CD14-positive monocyte (primary cell): ENCODE results near the gene FTH1. TPM values are rescaled to one million over a fixed set of nuclear protein-coding genes. Genes with fewer than 3 reads are reported as not detected.
A peak's percentile ranks its signal among the peaks of the same experiment; 100 is the strongest.

Experiments
- DNase-seq, 3 donors: peaks; one replicate each; pipeline ENCODE4 v3.0.0-alpha.2; 2011 to 2022
- H2AFZ ChIP-seq: 2 replicates; pipeline ENCODE4 v1.6.0; 2012; ENCODE audit warnings: mild to moderate bottlenecking, low read depth, low read length, inconsistent platforms; ENCODE audit not compliant: insufficient read depth, poor library complexity, severe bottlenecking
- H3K27ac ChIP-seq, 2 donors: 1 replicate in 1 of 2; 2 replicates in 1 of 2; pipeline ENCODE4 v1.5.1; 2012 to 2013; ENCODE audit warnings: low read length in 2 of 2, control low read depth in 1 of 2, inconsistent platforms in 1 of 2, low read depth in 1 of 2, mild to moderate bottlenecking in 1 of 2
- H3K27me3 ChIP-seq, 2 donors: one replicate each; pipeline versions ENCODE4 v1.6.0 to v1.6.1; 2011 to 2013; ENCODE audit warnings: low read length in 2 of 2; ENCODE audit not compliant: control insufficient read depth in 2 of 2, insufficient read depth in 2 of 2
- H3K36me3 ChIP-seq, 2 donors: replicated peaks in 1 of 2; 1 replicate in 1 of 2; 2 replicates in 1 of 2; pipeline versions ENCODE4 v1.5.1 to v1.6.1; 2012 to 2013; ENCODE audit warnings: low read length in 2 of 2, control low read depth in 1 of 2, inconsistent platforms in 1 of 2, mild to moderate bottlenecking in 1 of 2; ENCODE audit not compliant: insufficient read depth in 2 of 2, control insufficient read depth in 1 of 2
- H3K4me1 ChIP-seq, 2 donors: 1 replicate in 1 of 2; 2 replicates in 1 of 2; pipeline versions ENCODE4 v1.5.1 to v1.6.1; 2012 to 2013; ENCODE audit warnings: low read length in 2 of 2, control low read depth in 1 of 2, inconsistent platforms in 1 of 2, mild to moderate bottlenecking in 1 of 2, moderate library complexity in 1 of 2; ENCODE audit not compliant: insufficient read depth in 2 of 2, control insufficient read depth in 1 of 2
- H3K4me2 ChIP-seq: replicated peaks from 2 replicates; pipeline ENCODE3; 2012; ENCODE audit warnings: low read length, moderate library complexity, mild to moderate bottlenecking; ENCODE audit not compliant: poor library complexity, severe bottlenecking; ENCODE audit errors: extremely low read depth
- H3K4me3 ChIP-seq, 3 experiments: fragments of 200-600 bp in 1 of 3; sonication (generic) in 1 of 3; replicated peaks in 1 of 3; 1 replicate in 2 of 3; 2 replicates in 1 of 3; pipeline ENCODE4 v1.5.1; 2011 to 2013; ENCODE audit warnings: low read length in 3 of 3, mild to moderate bottlenecking in 3 of 3, control low read depth in 2 of 3, low read depth in 2 of 3, inconsistent platforms in 1 of 3, moderate library complexity in 1 of 3
- H3K79me2 ChIP-seq: 2 replicates; pipeline ENCODE4 v1.6.0; 2012; ENCODE audit warnings: mild to moderate bottlenecking, control low read depth, inconsistent platforms, low read length, moderate library complexity; ENCODE audit not compliant: insufficient read depth
- H3K9ac ChIP-seq: 2 replicates; pipeline ENCODE4 v1.6.0; 2017; ENCODE audit warnings: low read length, mild to moderate bottlenecking; ENCODE audit not compliant: insufficient read depth, poor library complexity, severe bottlenecking
- H3K9me3 ChIP-seq, 2 donors: replicated peaks in 1 of 2; 1 replicate in 1 of 2; 2 replicates in 1 of 2; pipeline versions ENCODE4 v1.5.1 to v1.6.1; 2012 to 2013; ENCODE audit warnings: low read length in 2 of 2, control low read depth in 1 of 2; ENCODE audit not compliant: control insufficient read depth in 1 of 2, insufficient read depth in 1 of 2
- H4K20me1 ChIP-seq: 2 replicates; pipeline ENCODE4 v1.6.0; 2012; ENCODE audit warnings: mild to moderate bottlenecking, low read length, control low read depth, moderate library complexity; ENCODE audit not compliant: insufficient read depth
- H3K27ac Mint-ChIP-seq, 7 donors: one replicate each; pipeline ENCODE4 v1.8.0; 2020; ENCODE audit warnings: mild to moderate bottlenecking in 7 of 7, mixed read lengths in 7 of 7, moderate library complexity in 6 of 7, inconsistent platforms in 2 of 7
- H3K27me3 Mint-ChIP-seq, 3 donors: one replicate each; pipeline ENCODE4 v1.8.0; 2021 to 2022; ENCODE audit warnings: low read depth in 3 of 3, mild to moderate bottlenecking in 3 of 3, mixed read lengths in 3 of 3, moderate library complexity in 3 of 3, inconsistent platforms in 1 of 3
- H3K36me3 Mint-ChIP-seq, 2 donors: one replicate each; pipeline ENCODE4 v1.8.0; 2020; ENCODE audit warnings: mixed read lengths in 2 of 2, inconsistent platforms in 1 of 2, mild to moderate bottlenecking in 1 of 2
- H3K4me1 Mint-ChIP-seq: one replicate; pipeline ENCODE4 v1.8.0; 2020; ENCODE audit warnings: mild to moderate bottlenecking, mixed read lengths
- H3K4me3 Mint-ChIP-seq, 2 donors: one replicate each; pipeline ENCODE4 v1.8.0; 2020; ENCODE audit warnings: mild to moderate bottlenecking in 2 of 2, mixed read lengths in 2 of 2, moderate library complexity in 1 of 2
- H3K9me3 Mint-ChIP-seq, 7 donors: one replicate each; pipeline ENCODE4 v1.8.0; 2020 to 2022; ENCODE audit warnings: mixed read lengths in 7 of 7, mild to moderate bottlenecking in 6 of 7, moderate library complexity in 6 of 7, inconsistent platforms in 2 of 7
- WGBS: methylation state at CpG from one replicate; pipeline ENCODE4 v1.1.5; 2013; ENCODE audit warnings: missing lambda C conversion rate; ENCODE audit not compliant: insufficient coverage; 5-methylcytosine and 5-hydroxymethylcytosine counted together
- intact Hi-C, 2 donors: fragments of 100-400 bp; cut with micrococcal nuclease; formaldehyde crosslinking; loops; one replicate each; pipeline versions ENCODE4 v1.15.0 to v1.15.1; 2023
- polyA plus RNA-seq, 3 donors: library from polyadenylated mRNA; depleted of rRNA in 1 of 3; unstranded in 2 of 3; stranded (reverse) in 1 of 3; fragments of 300-500 nt in 2 of 3; fragments of >200 nt in 1 of 3; fragmentation: Illumina TruSeq in 2 of 3; gene quantifications; 1 replicate in 2 of 3; 2 replicates in 1 of 3; pipeline ENCODE4 v1.2.3, GENCODE V29; 2012 to 2021
- TF ChIP-seq, protein P1 (sequence below): fragments of 200-600 bp; IDR thresholded peaks from one replicate; pipeline ENCODE4 v1.8.0; 2022; ENCODE audit warnings: antibody characterized with exemption, mild to moderate bottlenecking

FTH1 gene
- polyA plus RNA-seq, 3 donors, result 8,968 to 15,394 (median 11,239) TPM

DNA sequence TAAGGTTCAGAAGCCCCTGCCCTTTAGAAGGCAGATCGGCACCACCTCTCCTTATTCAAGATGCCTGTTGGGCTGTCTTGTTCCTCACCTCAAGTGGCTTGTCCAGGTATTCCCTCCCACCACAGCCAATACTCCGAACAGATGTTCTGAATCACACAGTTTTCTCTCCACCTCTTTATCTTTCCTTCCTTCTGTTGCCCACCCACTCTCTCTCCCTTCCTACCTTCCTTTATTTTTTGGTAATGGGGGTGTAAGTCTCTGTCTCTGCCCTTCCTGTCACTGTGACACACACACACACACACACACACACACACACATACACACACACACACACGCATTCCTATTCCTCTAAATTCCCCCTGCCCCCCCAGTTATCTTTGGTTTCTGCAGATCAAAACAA lies 8.8 kb downstream of the FTH1 start:
- TF ChIP-seq, protein P1, sequence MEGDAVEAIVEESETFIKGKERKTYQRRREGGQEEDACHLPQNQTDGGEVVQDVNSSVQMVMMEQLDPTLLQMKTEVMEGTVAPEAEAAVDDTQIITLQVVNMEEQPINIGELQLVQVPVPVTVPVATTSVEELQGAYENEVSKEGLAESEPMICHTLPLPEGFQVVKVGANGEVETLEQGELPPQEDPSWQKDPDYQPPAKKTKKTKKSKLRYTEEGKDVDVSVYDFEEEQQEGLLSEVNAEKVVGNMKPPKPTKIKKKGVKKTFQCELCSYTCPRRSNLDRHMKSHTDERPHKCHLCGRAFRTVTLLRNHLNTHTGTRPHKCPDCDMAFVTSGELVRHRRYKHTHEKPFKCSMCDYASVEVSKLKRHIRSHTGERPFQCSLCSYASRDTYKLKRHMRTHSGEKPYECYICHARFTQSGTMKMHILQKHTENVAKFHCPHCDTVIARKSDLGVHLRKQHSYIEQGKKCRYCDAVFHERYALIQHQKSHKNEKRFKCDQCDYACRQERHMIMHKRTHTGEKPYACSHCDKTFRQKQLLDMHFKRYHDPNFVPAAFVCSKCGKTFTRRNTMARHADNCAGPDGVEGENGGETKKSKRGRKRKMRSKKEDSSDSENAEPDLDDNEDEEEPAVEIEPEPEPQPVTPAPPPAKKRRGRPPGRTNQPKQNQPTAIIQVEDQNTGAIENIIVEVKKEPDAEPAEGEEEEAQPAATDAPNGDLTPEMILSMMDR, result no peak
- H3K27ac Mint-ChIP-seq, result peak overlapping the region in 3 of 7 donors; percentile 63 to 76 (median 73)
- no peak for DNase-seq
- intact Hi-C loops, result loop anchor here in 1 of 2 donors (5.0 kb wide), 1 partner anchor 151 kb away; no protein-coding TSS in a partner anchor
- Histone ChIP-seq H3K9ac (no peak overlapping the region), H2AFZ (no peak overlapping the region), H3K4me2 (no peak overlapping the region), H3K27me3 (no peaks in the 10 kb centered on the region), H3K4me3 (no peak overlapping the region), H3K27ac (no peak overlapping the region), H3K9me3 (no peaks in the 10 kb centered on the region), H3K36me3 (peaks cover 18 to 42% of the 10 kb centered on the region in 2 donors), H4K20me1 (peaks cover 23% of the 10 kb centered on the region), H3K79me2 (peaks cover 20% of the 10 kb centered on the region), H3K4me1 (peaks cover 62 to 85% of the 10 kb centered on the region in 2 donors)
- H3K36me3 Mint-ChIP-seq, result peaks cover 55 to 75% of the 10 kb centered on the region in 2 donors
- no peak overlapping the region for H3K4me3 Mint-ChIP-seq
- H3K9me3 Mint-ChIP-seq, result peaks cover 0 to 3% (median 0%) of the 10 kb centered on the region in 7 donors
- H3K4me1 Mint-ChIP-seq, result peaks cover 77% of the 10 kb centered on the region
- peaks cover 0 to 19% (median 0%) of the 10 kb centered on the region in 3 donors for H3K27me3 Mint-ChIP-seq
- WGBS, result 60% methylated on average over 2 of the region's 3 CpGs

DNA sequence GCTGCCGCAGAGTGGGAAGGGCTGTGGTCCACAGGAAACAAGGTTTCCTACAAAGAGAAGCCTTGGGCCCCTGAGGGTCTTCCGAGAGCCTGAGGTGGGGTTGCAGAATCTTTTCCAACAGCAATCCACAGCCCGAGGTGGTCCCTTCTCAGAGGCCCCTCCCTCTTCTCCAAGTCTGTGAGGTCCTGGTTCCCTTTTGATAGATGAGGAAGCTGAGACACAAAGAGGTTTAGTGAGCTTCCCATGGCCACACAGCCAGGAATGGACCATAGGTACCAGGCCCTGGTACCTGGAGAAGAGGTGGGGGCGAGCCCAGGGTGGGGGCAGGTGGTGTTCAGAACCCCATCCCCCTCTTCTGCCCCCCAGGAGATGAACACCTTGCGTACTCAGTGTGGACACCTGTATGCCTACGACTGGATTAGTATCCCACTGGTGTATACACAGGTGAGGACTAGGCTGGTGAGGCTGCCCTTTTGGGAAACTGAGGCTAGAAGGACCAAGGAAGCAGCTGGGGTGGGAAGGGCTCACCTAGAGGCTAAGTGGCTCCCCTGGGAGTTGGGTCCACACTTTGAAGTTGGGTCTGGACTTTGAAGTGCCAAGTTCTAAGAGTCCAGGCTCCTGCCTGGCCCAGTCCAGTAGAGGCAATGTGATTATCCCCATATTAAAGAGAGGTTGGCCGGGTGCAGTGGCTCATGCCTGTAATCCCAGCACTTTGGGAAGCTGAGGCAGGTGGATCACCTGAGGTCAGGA lies 10.2 kb downstream of the FTH1 start:
- peaks cover 0 to 8% (median 0%) of the 10 kb centered on the region in 3 donors for H3K27me3 Mint-ChIP-seq
- peaks cover 0 to 3% (median 0%) of the 10 kb centered on the region in 7 donors for H3K9me3 Mint-ChIP-seq
- H3K36me3 Mint-ChIP-seq, result peaks cover 46 to 67% of the 10 kb centered on the region in 2 donors
- H3K4me1 ChIP-seq, result peaks cover 48 to 71% of the 10 kb centered on the region in 2 donors
- peak overlapping the region; percentile 82 to 86 for H3K4me3 Mint-ChIP-seq
- H3K79me2 ChIP-seq, result peaks cover 20% of the 10 kb centered on the region
- WGBS, result 98% methylated on average over 5 of the region's 7 CpGs
- no peak for DNase-seq
- peak overlapping the region in 5 of 7 donors; percentile 18 to 92 (median 71) for H3K27ac Mint-ChIP-seq
- peak overlapping the region in 1 of 3 experiments; percentile 77 for H3K4me3 ChIP-seq
- no peaks in the 10 kb centered on the region for H3K27me3 ChIP-seq
- peaks cover 11% of the 10 kb centered on the region for H4K20me1 ChIP-seq
- H3K4me2 ChIP-seq, result peak overlapping the region; percentile 77
- TF ChIP-seq, protein P1, result no peak
- H3K9ac ChIP-seq, result no peak overlapping the region
- H3K27ac ChIP-seq, result peak overlapping the region in 1 of 2 donors; percentile 17
- peaks cover 63% of the 10 kb centered on the region for H3K4me1 Mint-ChIP-seq
- intact Hi-C loops, result loop anchor here in 1 of 2 donors (5.0 kb wide), 1 partner anchor 150 kb away; no protein-coding TSS in a partner anchor
- peaks cover 18 to 42% of the 10 kb centered on the region in 2 donors for H3K36me3 ChIP-seq
- no peak overlapping the region for H2AFZ ChIP-seq
- no peaks in the 10 kb centered on the region for H3K9me3 ChIP-seq
